Neural crest cell (in vitro differentiated cells): ENCODE measurements around the gene MBD4. TPM values are rescaled to one million over a fixed set of nuclear protein-coding genes. Genes with fewer than 3 reads are reported as not detected.
A peak's percentile ranks its signal among the peaks of the same experiment; 100 is the strongest.
"Not testable (repeated sequence)": the region's sequence is repeated elsewhere in the genome, so short reads cannot be mapped to it uniquely, and the experiment has no call there.

Experiments
- DNase-seq: peaks from one replicate; pipeline ENCODE4 v3.0.0; 2021; ENCODE audit warnings: low read depth, mixed read lengths, low spot score
- H3K27ac Mint-ChIP-seq: one replicate; pipeline ENCODE4 v1.8.0; 2021; ENCODE audit warnings: mild to moderate bottlenecking, mixed read lengths; ENCODE audit not compliant: unreplicated experiment
- H3K27me3 Mint-ChIP-seq: 2 replicates; pipeline ENCODE4 v1.8.0; 2021; ENCODE audit warnings: low read depth, mild to moderate bottlenecking, mixed read lengths
- H3K36me3 Mint-ChIP-seq: 2 replicates; pipeline ENCODE4 v1.8.0; 2021; ENCODE audit warnings: low read depth, mild to moderate bottlenecking, mixed read lengths
- H3K4me1 Mint-ChIP-seq: 2 replicates; pipeline ENCODE4 v1.8.0; 2021; ENCODE audit warnings: mixed read lengths
- H3K4me3 Mint-ChIP-seq: one replicate; pipeline ENCODE4 v1.8.0; 2021; ENCODE audit warnings: mild to moderate bottlenecking, mixed read lengths
- H3K9me3 Mint-ChIP-seq: 2 replicates; pipeline ENCODE4 v1.8.0; 2021; ENCODE audit warnings: mixed read lengths
- CTCF ChIP-seq: fragments of 200-600 bp; sonication (generic); conservative IDR thresholded peaks from 2 replicates; pipeline ENCODE4 v1.5.0; 2021; ENCODE audit warnings: antibody characterized with exemption, mild to moderate bottlenecking
- long read RNA-seq: library from polyadenylated mRNA; unstranded; transcript quantifications from one replicate; pipeline ENCODE4 v2.0.0, GENCODE V29; 2020
- total RNA-seq: library from RNA; stranded (reverse); gene quantifications from 2 replicates; pipeline ENCODE4 v1.2.1, GENCODE V29; 2021

The MBD4 gene
- total RNA-seq = 37.8 and 39.5 TPM in 2 replicates
- long read RNA-seq, transcript MBD4-201 (8 exons, 2,470 nt) = minor isoform, 10 of 83 reads
- long read RNA-seq, transcript MBD4-203 (8 exons, 2,478 nt) = major isoform, 21 of 83 reads
- long read RNA-seq, partial matches to known transcripts = 42 of 83 reads
- long read RNA-seq, other reads (novel, unspliced or antisense) = 6 of 83 reads

- Mint-ChIP-seq H3K27me3 (no peaks in the 10 kb centered on the region), H3K27ac (peak within 1 kb of the TSS; percentile 95), H3K9me3 (no peaks in the 10 kb centered on the region), H3K36me3 (no peaks in the 10 kb centered on the region), H3K4me1 (peaks cover 55% of the 10 kb centered on the region), H3K4me3 (peak within 1 kb of the TSS; percentile 95)
- peak; percentile 95 for DNase-seq
- no peak for TF ChIP-seq CTCF
These were observed at the start of gene MBD4, which contains the start of gene IFT122 for GRCh38 chr3:129439817-129440617. MBD4 (minus strand) TSS chr3:129439948; CDS start chr3:129439833, 115 bp downstream. IFT122 (plus strand) TSS chr3:129440224; CDS start chr3:129440331, 107 bp downstream.

DNA sequence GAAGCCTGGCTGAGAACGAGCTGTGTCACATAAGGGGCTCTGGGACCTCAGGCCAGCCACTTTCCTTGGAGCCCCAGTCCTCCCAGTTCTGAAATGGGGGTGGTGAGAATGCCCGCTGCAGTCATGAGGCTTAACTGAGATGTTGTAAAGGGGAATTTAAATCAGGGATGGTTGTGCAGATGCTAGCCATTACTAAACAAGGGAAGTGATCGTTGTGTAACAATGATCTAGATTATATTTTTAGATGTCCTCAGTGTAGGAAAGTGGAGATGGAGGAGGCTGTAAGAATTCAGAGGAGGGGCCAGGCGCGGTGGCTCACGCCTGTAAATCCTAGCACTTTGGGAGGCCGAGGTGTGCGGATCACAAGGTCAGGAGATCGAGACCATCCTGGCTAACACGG, 49.5 kb upstream of the MBD4 start:
- peaks cover 17% of the 10 kb centered on the region for H3K4me1 Mint-ChIP-seq
- H3K27ac Mint-ChIP-seq, H3K36me3 Mint-ChIP-seq, H3K4me3 Mint-ChIP-seq, H3K9me3 Mint-ChIP-seq, DNase-seq, H3K27me3 Mint-ChIP-seq: not testable (repeated sequence)

DNA sequence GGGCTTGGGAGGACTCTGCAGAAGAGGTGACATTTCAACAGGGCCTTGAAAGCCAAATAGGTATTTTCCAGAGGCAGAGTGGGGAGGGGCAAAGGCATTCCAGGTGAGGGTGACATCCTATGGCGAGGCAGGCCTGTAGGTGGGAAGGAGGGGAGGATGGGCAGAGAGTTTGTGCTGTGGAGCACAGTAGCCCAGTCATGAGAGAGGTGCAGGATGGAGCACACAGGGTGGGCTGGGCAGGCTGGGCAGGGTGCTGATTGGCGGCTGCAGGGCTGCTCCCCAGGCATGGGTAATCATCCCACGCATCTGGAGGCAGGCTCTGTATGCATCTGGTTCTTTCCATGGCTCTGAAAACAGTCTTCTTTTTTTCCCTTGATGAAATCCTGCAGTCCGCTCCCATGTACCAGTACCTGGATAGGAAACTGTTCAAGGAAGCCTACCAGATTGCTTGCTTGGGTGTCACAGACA, 48.2 kb upstream of the MBD4 start:
- H3K4me1 Mint-ChIP-seq = peaks cover 17% of the 10 kb centered on the region
- not testable (repeated sequence) for DNase-seq, H3K4me3 Mint-ChIP-seq, H3K27me3 Mint-ChIP-seq, H3K36me3 Mint-ChIP-seq, H3K9me3 Mint-ChIP-seq, H3K27ac Mint-ChIP-seq

- Mint-ChIP-seq H3K4me3 (no peak overlapping the region), H3K27me3 (no peaks in the 10 kb centered on the region), H3K27ac (no peak overlapping the region), H3K9me3 (no peaks in the 10 kb centered on the region), H3K36me3 (peaks cover under 1% of the 10 kb centered on the region), H3K4me1 (peaks cover 17% of the 10 kb centered on the region)
- no peak for DNase-seq
- TF ChIP-seq CTCF = no peak
These were observed 47.6 kb upstream of the MBD4 start for GRCh38 chr3:129487183-129487867.

DNA sequence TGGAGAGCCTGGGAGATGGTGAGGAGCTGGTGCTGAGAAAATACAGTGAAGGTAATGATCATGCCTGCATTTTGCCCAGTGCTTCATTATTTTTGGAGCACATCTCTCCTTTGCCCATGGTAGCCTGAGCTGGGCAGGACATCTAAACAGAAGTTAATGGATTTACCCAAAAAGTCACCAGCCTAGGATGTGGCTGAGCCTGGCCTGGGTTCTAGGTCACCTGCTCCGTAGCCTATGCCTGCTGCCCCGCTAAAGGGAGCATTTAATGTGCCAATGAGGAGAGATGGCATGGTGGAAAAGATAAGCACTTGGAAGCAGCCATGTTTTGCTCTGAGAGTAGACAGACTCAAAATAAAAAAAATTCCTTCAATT, 46.9 kb upstream of the MBD4 start:
- no peak for DNase-seq
- Mint-ChIP-seq H3K9me3 (no peaks in the 10 kb centered on the region), H3K27me3 (no peaks in the 10 kb centered on the region), H3K27ac (peak overlapping the region; percentile 32), H3K36me3 (no peaks in the 10 kb centered on the region), H3K4me3 (no peak overlapping the region), H3K4me1 (peaks cover 17% of the 10 kb centered on the region)
- no peak for TF ChIP-seq CTCF

DNA sequence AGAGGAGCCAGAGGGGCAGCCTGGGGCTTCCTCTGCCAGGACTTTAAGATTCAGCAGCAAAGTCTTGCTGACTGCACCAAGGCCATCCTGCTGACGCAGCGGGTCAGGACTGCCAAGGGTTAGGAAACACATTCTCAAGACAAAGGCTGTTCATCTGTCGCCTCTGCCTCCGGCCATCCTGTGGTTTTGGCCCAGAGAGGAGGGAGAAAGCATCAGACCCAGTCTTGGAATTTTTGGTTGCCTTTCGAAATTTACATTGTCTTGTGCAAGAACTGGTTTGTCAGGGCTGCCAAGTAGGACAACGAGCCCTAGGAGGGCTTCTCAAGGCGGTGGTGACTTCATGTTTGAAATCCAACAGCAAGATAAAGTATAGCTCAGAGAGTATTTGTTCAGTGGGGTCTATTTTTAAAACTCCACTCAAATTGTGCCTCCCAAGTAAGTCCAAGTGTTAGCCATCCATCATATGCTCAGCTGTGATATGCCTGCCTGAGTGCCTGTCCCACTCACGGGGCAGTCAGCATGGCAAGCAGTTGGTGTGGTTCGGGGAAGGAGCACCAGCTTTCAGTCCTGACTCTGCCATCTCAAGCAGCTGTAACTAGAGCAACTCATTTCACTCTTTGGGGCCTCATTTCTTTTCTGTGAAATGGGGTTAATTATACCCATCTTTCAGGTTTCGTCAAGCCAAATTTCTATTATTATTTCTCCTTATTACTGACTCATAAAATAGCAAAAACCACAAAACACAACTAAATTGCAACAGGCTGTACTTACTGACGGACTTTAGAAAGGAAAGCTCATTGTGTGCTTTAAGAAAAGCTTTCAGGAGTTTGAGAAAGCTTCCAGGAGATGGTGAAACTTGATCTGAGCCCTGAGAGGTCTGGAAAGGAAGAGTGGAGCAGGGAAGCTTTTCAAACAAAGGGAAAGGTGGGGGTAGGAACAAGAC, 46.2 kb upstream of the MBD4 start:
- Mint-ChIP-seq H3K4me1 (peaks cover 20% of the 10 kb centered on the region), H3K4me3 (no peak overlapping the region), H3K27me3 (no peaks in the 10 kb centered on the region), H3K36me3 (no peaks in the 10 kb centered on the region), H3K9me3 (no peaks in the 10 kb centered on the region), H3K27ac (peak overlapping the region; percentile 92)
- no peak for DNase-seq
- TF ChIP-seq CTCF = no peak

GRCh38 chr3:129485146-129485545, 45.4 kb upstream of the MBD4 start:
- not testable (repeated sequence) for DNase-seq, H3K9me3 Mint-ChIP-seq, H3K4me3 Mint-ChIP-seq, H3K36me3 Mint-ChIP-seq, H3K27me3 Mint-ChIP-seq, H3K27ac Mint-ChIP-seq
- H3K4me1 Mint-ChIP-seq = peaks cover 16% of the 10 kb centered on the region
